Measurements from ENCODE around the gene TMEM163.

- TF ChIP-seq CTCF (IDR thresholded peaks at IDR 0.05), result no peak
- no peak for TF ChIP-seq POLR2AphosphoS5 (IDR thresholded peaks at IDR 0.05)
- TF ChIP-seq POLR2A (IDR thresholded peaks at IDR 0.05; ENCODE audit: low read depth), result no peak
These were observed 272.8 kb downstream of the TMEM163 start for GRCh38 chr2:134445985-134446382.

Data from esophagus muscularis mucosa (tissue), 3 donors.